NT2/D1 (cell line): ENCODE results near the gene ZCCHC14.

Experiments used
- YY1 ChIP-seq: IDR thresholded peaks from 2 replicates; pipeline ENCODE4 v1.6.1; 2011; ENCODE audit not compliant: insufficient read length, insufficient read depth
- ZNF274 ChIP-seq: IDR thresholded peaks from 2 replicates; pipeline ENCODE4 v1.6.1; 2011; ENCODE audit warnings: mild to moderate bottlenecking, low read depth, low read length

- TF ChIP-seq ZNF274 (no peak), YY1 (no peak)
Observed at GRCh38 chr16:87540072-87540896, 47.5 kb upstream of the ZCCHC14 start.
